BJ (cell line): Measurements from ENCODE around the gene MAMDC4. TPM values are rescaled to one million over a fixed set of nuclear protein-coding genes. Genes with fewer than 3 reads are reported as not detected.
"Not testable (repeated sequence)": the region's sequence is repeated elsewhere in the genome, so short reads cannot be mapped to it uniquely, and the experiment has no call there.

Experiments
- CTCF ChIA-PET: fragments of 350-600 bp; formaldehyde crosslinking; extraction: SDS; loops from one replicate; lab custom pipeline; 2021; ENCODE audit warnings: antibody characterized with exemption, inconsistent platforms; lab: Yijun Ruan, JAX
- POLR2A ChIA-PET: fragments of 300-600 bp; sonication (Branson Sonifier 250); formaldehyde crosslinking; extraction: SDS; loops from one replicate; lab custom pipeline; 2021; ENCODE audit warnings: antibody characterized with exemption; lab: Charles Lee
- DNase-seq: peaks from one replicate; pipeline ENCODE4 v3.0.0-alpha.2; 2011; ENCODE audit warnings: low read depth
- H3K27me3 ChIP-seq: 2 replicates; pipeline ENCODE4 v1.6.0; 2011; ENCODE audit warnings: low read length; ENCODE audit not compliant: control insufficient read depth, insufficient read depth
- H3K36me3 ChIP-seq: 2 replicates; pipeline ENCODE4 v1.5.1; 2011; ENCODE audit warnings: low read length; ENCODE audit not compliant: control insufficient read depth, insufficient read depth
- H3K4me3 ChIP-seq: 2 replicates; pipeline ENCODE4 v1.5.1; 2011; ENCODE audit warnings: low read depth, mild to moderate bottlenecking, control low read depth, low read length
- CTCF ChIP-seq: IDR thresholded peaks from 2 replicates; pipeline ENCODE4 v1.5.1; 2011; ENCODE audit warnings: low read depth, mild to moderate bottlenecking, control low read depth, inconsistent platforms, low read length, moderate library complexity; ENCODE audit not compliant: insufficient read depth
- polyA plus RNA-seq: library from polyadenylated mRNA; depleted of rRNA; stranded (reverse); fragments of >200 nt; gene quantifications from 2 replicates; pipeline ENCODE4 v1.2.3, GENCODE V29; 2011

MAMDC4 gene
- polyA plus RNA-seq, 1 experiment = 1.6 TPM

DNA sequence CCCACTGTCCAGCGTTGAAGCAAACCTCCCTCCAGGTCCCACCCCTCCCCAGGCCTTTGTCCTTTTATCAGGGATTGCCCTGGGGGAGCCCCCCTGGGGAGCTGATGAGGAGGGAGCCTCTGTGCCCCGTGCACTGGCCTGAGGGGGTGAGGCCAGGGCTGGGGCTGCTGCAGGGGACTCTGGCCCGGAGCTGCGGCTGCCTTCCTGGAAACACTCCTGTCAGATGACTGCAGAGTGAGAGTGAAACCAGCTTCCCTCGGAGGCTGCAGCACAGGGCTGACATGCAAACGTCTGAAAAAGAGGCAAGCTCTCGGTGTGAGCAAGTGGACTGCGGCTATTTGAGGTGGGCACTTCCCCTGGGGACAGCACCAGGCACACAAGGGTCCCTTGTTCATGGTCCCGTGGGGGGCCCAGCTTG is 29.6 kb downstream of the MAMDC4 start:
- H3K36me3 ChIP-seq = no peaks in the 10 kb centered on the region
- TF ChIP-seq CTCF = no peak
- CTCF ChIA-PET = interaction anchor here (0.8 to 1.4 kb wide), 4 partner anchors 9 to 55 kb away, joined by 3 to 5 read pairs (median 3); no protein-coding TSS in a partner anchor
- POLR2A ChIA-PET = no interaction called here
- no peak overlapping the region for H3K4me3 ChIP-seq
- no peaks in the 10 kb centered on the region for H3K27me3 ChIP-seq
- no peak for DNase-seq

- no peaks in the 10 kb centered on the region for H3K27me3 ChIP-seq
- no peak overlapping the region for H3K4me3 ChIP-seq
- DNase-seq = no peak
- TF ChIP-seq CTCF = no peak
- ChIA-PET CTCF (interaction anchor here (1.0 to 1.4 kb wide), 3 partner anchors 10 to 54 kb away, joined by 3 to 5 read pairs (median 3); no protein-coding TSS in a partner anchor), POLR2A (no interaction called here)
- no peaks in the 10 kb centered on the region for H3K36me3 ChIP-seq
Observed at GRCh38 chr9:136882109-136882946, 30.2 kb downstream of the MAMDC4 start.

GRCh38 chr9:136882947-136883283 is 30.8 kb downstream of the MAMDC4 start:
- H3K4me3 ChIP-seq, CTCF ChIA-PET, POLR2A ChIA-PET, DNase-seq, H3K27me3 ChIP-seq, H3K36me3 ChIP-seq: not testable (repeated sequence)

- H3K4me3 ChIP-seq, H3K27me3 ChIP-seq, POLR2A ChIA-PET, H3K36me3 ChIP-seq, DNase-seq: not testable (repeated sequence)
- CTCF ChIA-PET = interaction anchor here (0.9 kb wide), 1 partner anchor 146 kb away, joined by 3 read pairs; no protein-coding TSS in a partner anchor
Observed at GRCh38 chr9:136883670-136884069, 31.5 kb downstream of the MAMDC4 start.

- CTCF ChIA-PET = interaction anchor here (1.5 kb wide), 1 partner anchor 44 kb away, joined by 5 read pairs; the partner anchor contains the start of gene AJM1
- H3K4me3 ChIP-seq = peak within 1 kb of the TSS; percentile 70
- DNase-seq = peak; percentile 97
- peaks cover 2% of the 10 kb centered on the region; the same call in 1 of the 2 replicates for H3K36me3 ChIP-seq
- TF ChIP-seq CTCF = no peak
- POLR2A ChIA-PET = interaction anchor here (0.6 kb wide), 1 partner anchor 109 kb away, joined by 3 read pairs; no protein-coding TSS in a partner anchor
- H3K27me3 ChIP-seq = no peaks in the 10 kb centered on the region
Observed at GRCh38 chr9:136885950-136886578, 33.9 kb downstream of the MAMDC4 start, which contains the start of gene TRAF2. Gene TRAF2, plus strand, starts transcription at chr9:136886516. Its CDS starts 12,225 bp downstream, at chr9:136898741.
